Neural cell (in vitro differentiated cells): Measurements from ENCODE around the gene CNTNAP2.

Source experiments
- CTCF ChIP-seq: fragments of 450-650 bp; IDR thresholded peaks from 2 replicates; pipeline ENCODE4 v1.5.1; 2014; ENCODE audit warnings: antibody characterized with exemption, mild to moderate bottlenecking, moderate library complexity; ENCODE audit not compliant: poor library complexity, severe bottlenecking
- EP300 ChIP-seq: fragments of 450-650 bp; conservative IDR thresholded peaks from 2 replicates; pipeline ENCODE4 v1.6.1; 2014; ENCODE audit warnings: antibody characterized with exemption, mild to moderate bottlenecking, moderate library complexity; ENCODE audit not compliant: poor library complexity, severe bottlenecking
- EZH2 ChIP-seq: fragments of 200-600, 300-800 bp; shearing (Covaris generic), sonication (generic); IDR thresholded peaks from 2 replicates; pipeline ENCODE4 v1.6.1; 2014; ENCODE audit warnings: antibody characterized with exemption, low read length, borderline replicate concordance, mild to moderate bottlenecking; ENCODE audit not compliant: insufficient read depth, poor library complexity, severe bottlenecking
- POLR2AphosphoS5 ChIP-seq: IDR thresholded peaks from 2 replicates; pipeline ENCODE4 v1.6.1; 2012

- TF ChIP-seq CTCF (no peak), POLR2AphosphoS5 (no peak), EZH2 (no peak), EP300 (no peak)
These were observed 258.6 kb downstream of the CNTNAP2 start for GRCh38 chr7:146375170-146375569.
